AG09309 (cell line): Measurements from ENCODE around the gene PLCH1.
A peak's percentile ranks its signal among the peaks of the same experiment; 100 is the strongest.

Experiments
- DNase-seq: peaks from one replicate; pipeline ENCODE4 v3.0.0-alpha.2; 2010; ENCODE audit warnings: low read depth
- H3K4me3 ChIP-seq: 2 replicates; pipeline ENCODE4 v1.5.1; 2011; ENCODE audit warnings: mild to moderate bottlenecking, low read depth, low read length, moderate library complexity; ENCODE audit not compliant: control insufficient read depth
- TF ChIP-seq, protein P1 (sequence below): IDR thresholded peaks from 2 replicates; pipeline ENCODE4 v1.5.1; 2011; ENCODE audit warnings: mild to moderate bottlenecking, low read depth, low read length, inconsistent platforms; ENCODE audit not compliant: insufficient read depth, control insufficient read depth; ENCODE audit errors: missing control alignments

The PLCH1 gene

DNA sequence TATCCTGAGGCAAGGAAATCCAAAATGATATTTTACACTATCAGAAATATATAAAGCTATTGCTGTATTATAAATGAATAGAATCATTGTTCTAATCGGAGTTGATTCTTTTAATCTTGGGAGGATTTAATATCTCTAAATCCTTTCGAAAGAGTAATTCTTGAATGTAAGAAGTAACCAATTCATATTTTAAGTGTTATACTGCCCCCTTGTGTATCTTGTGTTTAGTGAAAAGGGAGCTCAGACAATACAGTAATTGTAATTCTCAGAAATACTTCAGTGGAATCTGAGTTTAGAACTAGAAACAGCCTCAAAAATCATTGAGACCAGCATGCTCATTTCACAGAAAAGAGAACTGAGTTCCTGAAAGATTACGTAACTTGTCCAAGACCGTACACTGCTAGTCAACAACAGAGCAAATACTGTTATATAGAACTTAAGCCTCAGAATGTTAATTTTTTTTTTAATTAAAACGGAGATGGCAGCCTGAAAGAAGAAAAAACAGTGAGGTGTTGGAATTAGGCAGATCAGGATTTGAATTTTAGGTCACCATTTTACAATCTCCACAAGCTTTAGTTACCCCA is 42.9 kb downstream of the PLCH1 start:
- peak; percentile 21 for DNase-seq
- no peak overlapping the region for H3K4me3 ChIP-seq
- TF ChIP-seq, protein P1, sequence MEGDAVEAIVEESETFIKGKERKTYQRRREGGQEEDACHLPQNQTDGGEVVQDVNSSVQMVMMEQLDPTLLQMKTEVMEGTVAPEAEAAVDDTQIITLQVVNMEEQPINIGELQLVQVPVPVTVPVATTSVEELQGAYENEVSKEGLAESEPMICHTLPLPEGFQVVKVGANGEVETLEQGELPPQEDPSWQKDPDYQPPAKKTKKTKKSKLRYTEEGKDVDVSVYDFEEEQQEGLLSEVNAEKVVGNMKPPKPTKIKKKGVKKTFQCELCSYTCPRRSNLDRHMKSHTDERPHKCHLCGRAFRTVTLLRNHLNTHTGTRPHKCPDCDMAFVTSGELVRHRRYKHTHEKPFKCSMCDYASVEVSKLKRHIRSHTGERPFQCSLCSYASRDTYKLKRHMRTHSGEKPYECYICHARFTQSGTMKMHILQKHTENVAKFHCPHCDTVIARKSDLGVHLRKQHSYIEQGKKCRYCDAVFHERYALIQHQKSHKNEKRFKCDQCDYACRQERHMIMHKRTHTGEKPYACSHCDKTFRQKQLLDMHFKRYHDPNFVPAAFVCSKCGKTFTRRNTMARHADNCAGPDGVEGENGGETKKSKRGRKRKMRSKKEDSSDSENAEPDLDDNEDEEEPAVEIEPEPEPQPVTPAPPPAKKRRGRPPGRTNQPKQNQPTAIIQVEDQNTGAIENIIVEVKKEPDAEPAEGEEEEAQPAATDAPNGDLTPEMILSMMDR = peak; percentile 50

DNA sequence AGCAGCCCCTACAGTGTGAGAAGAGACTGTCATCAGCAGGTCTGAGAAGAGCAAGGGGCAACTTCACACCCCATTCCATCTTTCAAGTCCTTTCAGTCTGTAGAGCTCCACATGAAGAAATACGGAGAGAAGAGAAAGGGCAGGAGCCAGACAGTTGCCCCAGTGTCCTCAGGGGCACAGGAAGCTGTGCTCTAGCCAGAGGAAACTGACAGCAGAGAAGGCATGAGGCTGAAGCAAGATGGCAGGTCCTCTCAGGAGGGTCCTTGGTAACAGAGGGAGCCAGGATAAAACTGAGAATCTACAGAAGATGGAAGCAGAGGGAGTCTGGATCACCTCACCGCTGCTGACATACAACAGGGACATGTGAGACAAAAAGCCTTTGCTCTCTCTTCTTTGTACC is 47.3 kb downstream of the PLCH1 start:
- H3K4me3 ChIP-seq = no peak overlapping the region
- TF ChIP-seq, protein P1 = no peak
- no peak for DNase-seq

DNA sequence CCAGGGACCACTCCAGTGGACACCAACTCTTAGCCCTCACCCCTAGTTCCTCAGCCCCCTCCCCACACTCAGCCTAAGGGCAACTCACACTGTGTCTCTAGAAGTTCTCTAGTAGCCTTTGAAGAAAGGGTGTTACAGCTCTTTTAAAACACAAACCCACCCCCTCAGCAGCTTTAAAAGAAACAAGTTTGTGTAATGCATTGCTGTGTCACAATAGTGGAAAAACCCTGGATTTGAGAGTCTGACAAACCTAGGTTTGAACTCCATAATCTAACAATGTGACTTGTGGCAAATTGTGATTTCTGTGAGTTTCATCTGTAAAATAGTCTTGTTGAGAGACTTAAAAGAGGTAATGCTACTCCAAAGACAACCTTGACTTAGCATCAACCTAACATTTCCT is 54.0 kb downstream of the PLCH1 start:
- TF ChIP-seq, protein P1 = no peak
- no peak for DNase-seq
- no peak overlapping the region for H3K4me3 ChIP-seq

DNA sequence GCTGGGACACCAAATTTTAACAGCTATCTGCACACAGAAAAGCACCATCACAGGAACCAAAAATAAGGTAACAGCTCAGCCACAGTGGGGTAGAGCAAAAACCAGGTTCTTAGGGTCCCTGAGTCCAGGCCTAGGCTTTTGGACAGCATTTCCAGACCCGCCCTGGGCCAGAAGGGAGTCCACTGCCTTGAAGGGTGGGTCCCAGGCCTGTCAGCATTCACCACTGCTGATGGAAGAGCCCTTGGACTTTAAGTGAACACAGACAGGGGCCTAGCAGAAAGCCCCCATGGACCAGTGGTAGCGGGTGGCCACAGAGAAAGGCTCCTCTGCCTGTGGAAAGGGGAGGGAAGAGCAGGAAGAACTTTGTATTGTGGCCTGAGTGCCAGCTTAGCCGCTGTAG is 56.4 kb downstream of the PLCH1 start:
- TF ChIP-seq, protein P1 = no peak

DNA sequence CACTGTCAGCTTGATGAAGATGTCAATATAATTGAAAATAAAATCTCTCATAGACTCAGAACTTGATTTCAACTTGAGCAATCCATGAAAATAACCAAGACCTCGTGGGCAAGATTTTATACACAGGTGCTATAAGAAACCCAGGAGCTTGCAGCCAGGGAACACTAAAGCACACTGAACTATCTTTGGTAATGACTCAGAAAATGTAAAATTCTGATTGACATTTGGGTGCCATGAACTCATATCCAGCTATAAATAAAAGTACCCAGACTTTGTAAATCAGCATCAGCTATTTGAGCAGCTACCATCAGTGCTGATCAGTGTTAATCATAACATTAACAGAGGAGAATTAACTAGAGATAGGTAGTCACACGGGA is 61.5 kb downstream of the PLCH1 start:
- TF ChIP-seq, protein P1 = no peak
- DNase-seq = no peak
- no peak overlapping the region for H3K4me3 ChIP-seq

More for the DNA sequence above, 56.4 kb downstream of the PLCH1 start:
- DNase-seq = no peak
- no peak overlapping the region for H3K4me3 ChIP-seq

DNA sequence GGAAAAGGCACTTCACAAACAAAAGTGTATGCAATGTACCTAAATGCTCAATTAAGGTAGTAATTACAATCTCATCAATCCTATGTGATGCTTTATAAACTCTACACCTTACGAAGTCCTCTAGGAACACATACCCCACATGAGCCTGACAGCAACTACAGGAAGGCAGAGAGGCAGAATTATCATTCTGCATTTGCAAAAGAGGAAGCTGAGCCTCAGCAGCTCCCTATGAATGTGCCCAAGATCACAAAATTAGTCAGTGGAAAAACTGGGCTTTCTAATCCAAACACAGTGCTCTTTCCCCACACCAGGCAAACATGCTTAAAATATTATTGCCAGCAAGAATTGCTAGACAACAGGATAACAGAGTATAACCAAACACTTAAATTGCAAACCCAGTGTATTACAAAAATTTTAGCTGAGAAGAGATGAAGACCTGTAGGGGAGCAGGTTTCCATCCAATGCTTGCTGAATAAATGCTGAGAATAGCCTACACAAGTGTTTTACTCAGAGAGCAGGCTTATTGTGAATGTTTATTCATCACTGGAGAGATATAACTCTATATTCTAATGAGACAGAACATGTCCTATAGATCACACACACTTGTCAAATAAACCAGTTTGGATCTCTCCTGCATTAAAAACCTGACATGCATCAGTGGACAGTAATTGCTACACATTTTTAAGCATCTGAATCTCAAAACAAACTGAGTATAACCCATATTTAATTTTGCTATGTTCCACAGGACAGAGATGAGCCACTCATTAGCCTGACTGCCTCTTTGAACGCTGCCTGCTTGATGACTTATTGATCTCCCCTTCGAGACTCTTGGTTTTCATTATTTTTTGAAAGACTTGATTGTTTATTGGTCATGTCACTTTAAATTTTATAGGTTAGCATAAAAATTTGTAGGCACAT is 62.2 kb downstream of the PLCH1 start:
- DNase-seq = no peak

More for the DNA sequence above, 62.2 kb downstream of the PLCH1 start:
- TF ChIP-seq, protein P1 = no peak
- no peak overlapping the region for H3K4me3 ChIP-seq
